Activated naive CD8-positive, alpha-beta T cell treated with anti-CD3 and anti-CD28 coated beads, Interleukin-2, amount 10 ng/mL, durations not matched to agents 7 days and 5 days (primary cell): Measurements from ENCODE around the gene ADSS1. TPM values are rescaled to one million over a fixed set of nuclear protein-coding genes. Genes with fewer than 3 reads are reported as not detected.

Source experiments
- ATAC-seq: fragments of 150-1000 bp; cut with Tn5 transposase; one replicate; pipeline ENCODE4 v1.10.0; 2021; ENCODE audit warnings: low read depth, moderate library complexity
- POLR2A ChIA-PET: fragments of 350-600 bp; sonication (Branson Sonifier 250); formaldehyde crosslinking; loops from one replicate; lab custom pipeline; 2021; ENCODE audit warnings: antibody characterized with exemption; lab: Charles Lee
- DNase-seq: peaks from one replicate; pipeline ENCODE4 v3.0.0; 2021
- H3K27ac Mint-ChIP-seq: one replicate; pipeline ENCODE4 v1.8.0; 2022; ENCODE audit warnings: mild to moderate bottlenecking, mixed read lengths
- H3K27me3 Mint-ChIP-seq: one replicate; pipeline ENCODE4 v1.8.0; 2022; ENCODE audit warnings: mild to moderate bottlenecking, moderate library complexity, mixed read lengths
- H3K36me3 Mint-ChIP-seq: one replicate; pipeline ENCODE4 v1.8.0; 2021; ENCODE audit warnings: mild to moderate bottlenecking, mixed read lengths
- H3K4me1 Mint-ChIP-seq: one replicate; pipeline ENCODE4 v1.8.0; 2021; ENCODE audit warnings: mixed read lengths
- H3K4me3 Mint-ChIP-seq: one replicate; pipeline ENCODE4 v1.8.0; 2022; ENCODE audit warnings: mild to moderate bottlenecking, moderate library complexity, mixed read lengths
- H3K9me3 Mint-ChIP-seq: one replicate; pipeline ENCODE4 v1.8.0; 2021; ENCODE audit warnings: mixed read lengths
- total RNA-seq, 2 experiments: library from RNA; stranded (reverse); gene quantifications; one replicate each; pipeline ENCODE4 v1.2.3, GENCODE V29; 2021

Gene ADSS1
- total RNA-seq, 2 experiments from 2014 or later, result 2.4 to 2.8 TPM

- H3K27me3 Mint-ChIP-seq, result no peaks in the 10 kb centered on the region
- peaks cover 39% of the 10 kb centered on the region for H3K4me1 Mint-ChIP-seq
- peak overlapping the region; percentile 65 for H3K27ac Mint-ChIP-seq
- ATAC-seq (peak; percentile 8), DNase-seq (peak; percentile 56)
- no peaks in the 10 kb centered on the region for H3K9me3 Mint-ChIP-seq
- H3K4me3 Mint-ChIP-seq, result peak overlapping the region; percentile 80
- peaks cover 2% of the 10 kb centered on the region for H3K36me3 Mint-ChIP-seq
- POLR2A ChIA-PET, result interaction anchor here (0.7 to 6.5 kb wide), 4 partner anchors 10 to 63 kb away, joined by 3 to 52 read pairs (median 3); partner anchors contain the start of gene SIVA1
Measured at GRCh38 chr14:104689881-104690711, 33.9 kb upstream of the ADSS1 start.

GRCh38 chr14:104690861-104691455 is 33.1 kb upstream of the ADSS1 start:
- Mint-ChIP-seq H3K27ac (peak overlapping the region; percentile 70), H3K4me1 (peaks cover 40% of the 10 kb centered on the region), H3K36me3 (peaks cover 2% of the 10 kb centered on the region), H3K9me3 (no peaks in the 10 kb centered on the region), H3K4me3 (peak overlapping the region; percentile 80), H3K27me3 (no peaks in the 10 kb centered on the region)
- POLR2A ChIA-PET, result interaction anchor here (1.1 to 6.5 kb wide), 3 partner anchors 12 to 62 kb away, joined by 3 to 52 read pairs (median 3); partner anchors contain the start of gene SIVA1
- ATAC-seq (no peak), DNase-seq (no peak)

DNA sequence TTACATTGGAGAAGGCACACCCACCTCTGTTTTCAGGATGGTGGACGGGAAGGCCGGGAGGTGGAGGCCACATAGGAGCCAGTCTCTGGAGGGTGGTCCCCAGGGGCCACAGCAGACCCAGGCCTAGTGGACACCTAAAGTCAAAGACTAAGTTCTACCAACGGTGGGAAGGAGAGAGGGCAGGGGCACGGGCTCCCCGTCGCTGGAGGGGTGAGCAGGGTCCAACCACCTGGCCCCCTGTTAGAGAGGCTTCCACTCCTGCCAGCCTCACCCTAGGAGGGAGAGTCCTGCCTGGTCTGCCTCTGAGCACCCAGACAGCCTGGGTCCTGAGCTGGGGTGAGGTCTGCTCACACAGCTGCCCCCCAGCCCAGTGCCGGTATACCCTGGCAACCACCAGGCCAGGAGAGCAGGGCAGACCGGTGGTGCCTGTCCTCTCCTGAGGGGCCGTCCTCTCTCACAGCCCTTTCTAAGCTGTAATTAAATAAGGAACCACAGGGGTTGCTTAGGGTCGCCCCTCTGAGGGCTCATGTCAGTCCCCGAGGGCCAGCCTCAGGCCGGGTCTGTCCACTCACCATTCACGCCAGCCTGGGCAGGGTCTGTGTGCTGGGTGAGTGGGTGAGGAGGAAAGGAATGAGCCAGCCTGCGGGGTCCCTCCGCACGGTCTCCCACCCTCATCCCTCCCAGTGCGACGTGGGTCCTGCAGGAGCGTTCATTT is 32.3 kb upstream of the ADSS1 start:
- no peak for DNase-seq

GRCh38 chr14:104692261-104692938 is 31.6 kb upstream of the ADSS1 start:
- POLR2A ChIA-PET, result interaction anchor here (6.5 kb wide), 1 partner anchor 14 kb away, joined by 52 read pairs; no protein-coding TSS in a partner anchor
- Mint-ChIP-seq H3K36me3 (peaks cover 2% of the 10 kb centered on the region), H3K4me3 (no peak overlapping the region), H3K9me3 (no peaks in the 10 kb centered on the region), H3K4me1 (peaks cover 27% of the 10 kb centered on the region), H3K27ac (peak overlapping the region; percentile 75), H3K27me3 (no peaks in the 10 kb centered on the region)
- DNase-seq, result no peak
- ATAC-seq, result no peak

More for the DNA sequence above, 32.3 kb upstream of the ADSS1 start:
- no peak for ATAC-seq
- H3K4me3 Mint-ChIP-seq, result peak overlapping the region; percentile 80
- peaks cover 2% of the 10 kb centered on the region for H3K36me3 Mint-ChIP-seq
- POLR2A ChIA-PET, result interaction anchor here (6.5 kb wide), 1 partner anchor 14 kb away, joined by 52 read pairs; no protein-coding TSS in a partner anchor
- H3K27me3 Mint-ChIP-seq, result no peaks in the 10 kb centered on the region
- H3K27ac Mint-ChIP-seq, result no peak overlapping the region
- no peaks in the 10 kb centered on the region for H3K9me3 Mint-ChIP-seq
- H3K4me1 Mint-ChIP-seq, result peaks cover 34% of the 10 kb centered on the region

DNA sequence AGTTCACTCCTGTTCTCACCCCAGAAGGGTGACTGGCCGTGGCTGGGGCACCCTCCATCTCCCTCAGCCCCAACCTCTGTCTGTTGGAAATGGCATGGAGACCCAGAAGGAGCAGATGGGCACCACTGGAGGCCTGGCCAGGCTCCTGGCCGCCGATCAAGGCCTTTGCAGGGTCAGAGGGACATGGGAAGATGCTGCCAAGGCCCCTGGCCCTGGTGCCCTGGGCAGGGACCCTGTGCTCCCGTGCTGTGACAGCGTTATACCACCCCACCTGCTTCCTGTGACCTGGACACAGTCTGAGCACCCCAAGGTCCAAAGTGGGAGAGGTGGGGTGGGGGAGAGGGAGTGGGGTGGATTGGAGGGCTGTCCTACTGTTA is 31.1 kb upstream of the ADSS1 start:
- DNase-seq (no peak), ATAC-seq (no peak)
- peak overlapping the region; percentile 75 for H3K27ac Mint-ChIP-seq
- peak overlapping the region; percentile 48 for H3K4me3 Mint-ChIP-seq
- H3K27me3 Mint-ChIP-seq, result no peaks in the 10 kb centered on the region
- POLR2A ChIA-PET, result interaction anchor here (0.8 kb wide), 1 partner anchor 15 kb away, joined by 3 read pairs; no protein-coding TSS in a partner anchor
- peaks cover 24% of the 10 kb centered on the region for H3K4me1 Mint-ChIP-seq
- no peaks in the 10 kb centered on the region for H3K9me3 Mint-ChIP-seq
- peaks cover 2% of the 10 kb centered on the region for H3K36me3 Mint-ChIP-seq

GRCh38 chr14:104693482-104694431 is 30.3 kb upstream of the ADSS1 start:
- DNase-seq (no peak), ATAC-seq (no peak)
- H3K27me3 Mint-ChIP-seq, result no peaks in the 10 kb centered on the region
- peak overlapping the region; percentile 72 for H3K4me3 Mint-ChIP-seq
- H3K9me3 Mint-ChIP-seq, result no peaks in the 10 kb centered on the region
- POLR2A ChIA-PET, result interaction anchor here (0.8 to 2.5 kb wide), 4 partner anchors 9 to 16 kb away, joined by 3 to 9 read pairs (median 6); no protein-coding TSS in a partner anchor
- H3K4me1 Mint-ChIP-seq, result peaks cover 24% of the 10 kb centered on the region
- H3K27ac Mint-ChIP-seq, result peak overlapping the region; percentile 92
- peaks cover 2% of the 10 kb centered on the region for H3K36me3 Mint-ChIP-seq

GRCh38 chr14:104694475-104694950 is 29.5 kb upstream of the ADSS1 start:
- H3K36me3 Mint-ChIP-seq, result peaks cover 2% of the 10 kb centered on the region
- POLR2A ChIA-PET, result interaction anchor here (0.7 to 2.5 kb wide), 5 partner anchors 10 to 482 kb away, joined by 3 to 9 read pairs (median 6); no protein-coding TSS in a partner anchor
- H3K4me3 Mint-ChIP-seq, result peak overlapping the region; percentile 72
- H3K27me3 Mint-ChIP-seq, result no peaks in the 10 kb centered on the region
- ATAC-seq, result no peak
- H3K9me3 Mint-ChIP-seq, result no peaks in the 10 kb centered on the region
- peaks cover 24% of the 10 kb centered on the region for H3K4me1 Mint-ChIP-seq
- H3K27ac Mint-ChIP-seq, result peak overlapping the region; percentile 92
- no peak for DNase-seq

- peak overlapping the region; percentile 72 for H3K4me3 Mint-ChIP-seq
- peak; percentile 68 for ATAC-seq
- peak overlapping the region; percentile 92 for H3K27ac Mint-ChIP-seq
- peaks cover 2% of the 10 kb centered on the region for H3K36me3 Mint-ChIP-seq
- H3K9me3 Mint-ChIP-seq, result no peaks in the 10 kb centered on the region
- POLR2A ChIA-PET, result interaction anchor here (0.7 to 2.5 kb wide), 6 partner anchors 8 to 482 kb away, joined by 3 to 9 read pairs (median 5); no protein-coding TSS in a partner anchor
- peaks cover 24% of the 10 kb centered on the region for H3K4me1 Mint-ChIP-seq
- DNase-seq, result peak; percentile 68
- H3K27me3 Mint-ChIP-seq, result no peaks in the 10 kb centered on the region
Measured at GRCh38 chr14:104694991-104695659, 28.9 kb upstream of the ADSS1 start.

DNA sequence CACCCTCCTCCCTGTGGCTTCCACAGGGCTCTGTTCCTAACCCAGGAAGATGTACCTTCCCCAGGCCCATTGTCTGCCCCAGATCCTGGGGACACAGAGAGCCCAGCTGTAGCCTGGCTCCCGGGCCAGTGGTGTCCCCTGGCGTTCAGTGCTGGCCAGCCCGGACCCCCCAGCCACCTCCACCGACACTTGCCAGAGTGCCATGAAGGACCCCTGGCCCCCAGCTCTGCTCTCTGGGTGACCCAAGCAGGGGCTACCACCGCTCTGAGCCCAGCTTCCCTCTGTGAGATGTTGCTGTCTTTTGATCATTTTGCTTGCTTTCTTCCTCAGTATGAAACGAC is 28.4 kb upstream of the ADSS1 start:
- no peaks in the 10 kb centered on the region for H3K27me3 Mint-ChIP-seq
- H3K9me3 Mint-ChIP-seq, result no peaks in the 10 kb centered on the region
- H3K4me3 Mint-ChIP-seq, result peak overlapping the region; percentile 72
- POLR2A ChIA-PET, result interaction anchor here (0.8 to 2.5 kb wide), 2 partner anchors 9 kb away, joined by 4 to 6 read pairs; no protein-coding TSS in a partner anchor
- peak overlapping the region; percentile 92 for H3K27ac Mint-ChIP-seq
- no peak for DNase-seq
- H3K36me3 Mint-ChIP-seq, result peaks cover 2% of the 10 kb centered on the region
- ATAC-seq, result no peak
- peaks cover 24% of the 10 kb centered on the region for H3K4me1 Mint-ChIP-seq

DNA sequence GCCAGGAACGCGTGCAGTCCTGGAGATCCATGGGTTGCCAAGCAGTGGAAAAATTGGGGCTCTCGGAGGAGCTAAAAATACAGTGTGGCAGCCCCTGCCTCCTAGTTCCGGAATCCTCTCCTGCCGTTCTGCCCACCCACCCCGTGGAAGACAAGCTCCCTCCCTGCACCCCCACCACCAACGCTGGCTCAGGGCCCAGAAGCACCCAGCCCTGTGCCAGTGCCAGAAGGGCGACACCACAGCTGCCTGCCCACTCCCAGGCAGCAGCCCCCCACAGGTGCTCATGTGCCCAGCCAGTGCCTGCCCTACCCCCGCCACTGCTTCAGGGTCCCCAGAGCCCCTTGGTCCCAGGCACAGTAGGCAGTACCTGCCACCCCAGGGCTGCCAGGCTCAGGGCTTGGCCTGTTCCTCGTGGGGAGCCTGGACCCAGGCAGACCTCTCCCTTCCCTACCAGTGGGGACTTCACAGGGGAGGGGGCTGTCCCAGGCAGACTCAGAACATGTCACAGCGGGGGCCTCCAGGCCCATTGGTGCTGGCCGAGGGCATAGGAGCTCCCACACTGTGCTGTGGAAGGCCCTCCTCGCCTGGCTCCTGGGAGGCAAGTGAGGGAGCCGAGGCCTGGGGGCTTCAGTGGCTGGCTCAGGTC is 27.2 kb upstream of the ADSS1 start:
- Mint-ChIP-seq H3K27ac (no peak overlapping the region), H3K9me3 (no peaks in the 10 kb centered on the region), H3K36me3 (no peaks in the 10 kb centered on the region), H3K27me3 (no peaks in the 10 kb centered on the region), H3K4me3 (no peak overlapping the region), H3K4me1 (peaks cover 19% of the 10 kb centered on the region)
- DNase-seq (no peak), ATAC-seq (no peak)
- POLR2A ChIA-PET, result no interaction called here

DNA sequence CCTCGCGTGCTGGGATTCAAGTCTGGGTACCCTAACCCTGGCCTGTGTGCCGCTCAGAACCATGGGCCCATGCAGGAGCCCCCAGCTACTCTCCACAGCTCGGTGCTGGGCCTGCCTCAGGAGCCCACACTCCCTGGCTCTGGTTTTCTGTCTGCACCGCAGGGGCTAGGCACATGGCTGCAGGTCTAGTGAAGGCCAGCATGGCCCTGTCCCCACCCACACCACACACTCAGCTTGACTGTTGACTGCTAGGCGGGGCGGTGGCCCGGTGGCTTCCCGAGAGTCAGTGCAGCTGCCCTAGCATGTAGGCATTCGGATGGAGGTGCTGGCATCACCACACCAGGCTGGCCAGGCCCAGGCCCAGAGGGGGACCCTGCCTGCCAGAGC is 26.7 kb upstream of the ADSS1 start:
- Mint-ChIP-seq H3K4me1 (peaks cover 17% of the 10 kb centered on the region), H3K9me3 (no peaks in the 10 kb centered on the region), H3K4me3 (no peak overlapping the region), H3K27ac (no peak overlapping the region), H3K36me3 (no peaks in the 10 kb centered on the region), H3K27me3 (no peaks in the 10 kb centered on the region)
- DNase-seq (no peak), ATAC-seq (no peak)
- POLR2A ChIA-PET, result interaction anchor here (1.4 kb wide), 1 partner anchor 10 kb away, joined by 3 read pairs; no protein-coding TSS in a partner anchor
